IPS DF 19.7 (cell line): ENCODE results near the gene TEPSIN.

Source experiments
- DNase-seq: peaks from one replicate; pipeline ENCODE4 v3.0.0-alpha.2; 2013; ENCODE audit warnings: low read depth, low spot score

Gene TEPSIN

DNA sequence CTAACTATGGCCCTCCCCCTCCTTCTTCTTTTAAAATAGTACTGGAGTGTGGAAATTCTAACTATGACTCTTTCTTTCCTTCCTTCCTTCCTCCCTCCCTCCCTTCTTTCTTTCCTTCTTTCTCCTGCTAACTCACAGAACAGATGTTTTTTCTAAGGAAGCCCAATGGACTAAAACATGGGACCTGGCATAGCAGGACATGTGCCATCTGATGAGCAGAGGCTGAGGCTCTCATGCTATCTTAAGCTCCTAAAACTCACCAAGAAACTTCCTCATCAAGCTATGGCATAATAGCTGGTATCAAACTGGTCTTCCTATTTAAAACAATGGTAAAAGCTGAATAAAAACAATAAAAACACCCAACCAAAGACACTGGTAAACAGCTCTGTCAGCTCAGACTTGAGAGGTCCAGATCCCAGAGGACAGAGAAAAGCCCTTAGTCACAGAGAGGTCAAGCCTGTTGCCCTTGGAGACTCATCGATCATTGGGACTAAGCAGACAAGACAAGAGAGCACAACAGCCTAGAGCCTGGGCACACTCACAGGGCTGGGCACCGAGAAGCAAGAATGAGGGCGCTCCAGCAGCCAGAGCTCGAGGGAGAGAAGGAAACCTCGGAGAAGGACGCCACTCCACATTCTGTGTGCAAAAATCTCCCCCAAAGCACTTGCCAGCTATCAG lies 28.7 kb upstream of the TEPSIN start:
- DNase-seq: no peak

DNA sequence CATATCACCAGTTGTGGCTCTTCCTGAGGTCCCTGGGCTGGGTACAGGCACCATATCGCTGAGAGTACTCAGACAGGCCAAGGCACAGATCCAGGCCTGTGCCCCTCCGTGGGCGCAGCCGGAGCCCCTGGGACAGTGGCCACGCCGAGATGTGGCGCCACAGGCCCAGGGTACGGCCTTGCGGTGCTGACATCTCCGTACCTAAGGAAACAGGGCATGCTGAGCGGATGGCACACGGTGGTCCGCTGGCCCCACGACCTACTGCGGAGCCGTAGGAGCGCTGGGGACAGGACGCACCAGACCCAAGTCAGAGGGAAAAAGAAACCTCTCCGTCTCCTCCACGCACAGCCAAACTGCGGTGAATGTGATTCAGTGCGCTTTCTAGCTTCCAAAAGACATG lies 26.7 kb upstream of the TEPSIN start:
- DNase-seq: no peak

DNA sequence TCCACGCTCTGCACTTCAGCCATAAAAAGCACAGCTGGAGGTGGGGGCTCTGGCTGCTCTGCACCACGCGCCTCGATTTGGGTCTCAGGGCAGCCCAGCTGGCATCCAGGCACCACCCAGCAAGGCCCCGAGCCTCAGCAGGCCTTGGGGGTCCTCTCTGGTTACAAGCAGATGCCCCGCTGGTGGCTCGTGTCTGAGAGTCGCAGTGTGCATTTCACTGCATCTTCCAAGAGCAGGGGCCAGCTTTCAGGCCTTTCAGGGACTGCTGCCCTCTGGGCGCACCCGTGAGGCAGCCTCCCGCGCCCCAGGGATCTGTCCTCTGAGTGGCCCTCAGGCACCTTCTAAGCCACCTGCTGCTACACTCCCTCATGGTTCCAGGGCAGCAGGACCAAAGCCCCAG lies 25.8 kb upstream of the TEPSIN start:
- no peak for DNase-seq

DNA sequence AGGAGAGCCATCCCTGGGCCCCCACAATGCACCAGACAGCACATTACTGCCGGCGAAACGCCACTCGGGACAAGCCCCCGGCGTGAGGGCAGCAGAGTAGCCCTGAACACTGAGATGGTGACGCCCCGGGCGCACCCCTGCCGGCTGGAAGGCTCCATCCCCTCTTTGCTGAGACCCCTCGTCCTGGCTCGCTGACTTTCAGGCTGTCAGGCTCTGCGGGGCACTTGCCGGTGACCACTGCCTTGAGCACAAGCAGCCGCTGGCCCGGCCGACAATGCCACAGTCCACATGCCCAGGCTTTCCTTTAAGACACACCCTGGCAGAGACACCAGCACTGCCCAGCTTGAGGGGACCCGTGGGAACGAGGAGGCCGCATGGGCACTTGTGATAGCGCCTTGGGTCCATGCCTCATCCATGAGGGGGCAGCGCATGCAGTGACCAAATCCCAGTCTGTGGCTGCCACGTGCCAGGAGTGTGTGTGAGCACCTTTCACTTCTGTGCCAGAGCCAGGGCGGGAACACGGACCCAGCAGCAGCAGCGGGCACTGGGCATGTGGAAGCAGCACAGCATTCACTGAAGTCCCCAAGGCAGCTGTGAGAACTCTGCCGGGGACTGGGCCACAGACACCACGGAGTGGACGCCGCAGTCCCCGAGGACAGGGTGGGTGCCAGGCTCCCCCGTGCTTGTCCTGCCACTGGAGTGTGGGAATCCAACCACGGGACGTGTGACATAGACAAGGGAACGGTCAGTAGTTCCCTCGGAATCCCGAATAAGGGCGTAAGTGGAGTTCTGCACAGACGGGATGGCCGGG lies 24.7 kb upstream of the TEPSIN start:
- DNase-seq: no peak

DNA sequence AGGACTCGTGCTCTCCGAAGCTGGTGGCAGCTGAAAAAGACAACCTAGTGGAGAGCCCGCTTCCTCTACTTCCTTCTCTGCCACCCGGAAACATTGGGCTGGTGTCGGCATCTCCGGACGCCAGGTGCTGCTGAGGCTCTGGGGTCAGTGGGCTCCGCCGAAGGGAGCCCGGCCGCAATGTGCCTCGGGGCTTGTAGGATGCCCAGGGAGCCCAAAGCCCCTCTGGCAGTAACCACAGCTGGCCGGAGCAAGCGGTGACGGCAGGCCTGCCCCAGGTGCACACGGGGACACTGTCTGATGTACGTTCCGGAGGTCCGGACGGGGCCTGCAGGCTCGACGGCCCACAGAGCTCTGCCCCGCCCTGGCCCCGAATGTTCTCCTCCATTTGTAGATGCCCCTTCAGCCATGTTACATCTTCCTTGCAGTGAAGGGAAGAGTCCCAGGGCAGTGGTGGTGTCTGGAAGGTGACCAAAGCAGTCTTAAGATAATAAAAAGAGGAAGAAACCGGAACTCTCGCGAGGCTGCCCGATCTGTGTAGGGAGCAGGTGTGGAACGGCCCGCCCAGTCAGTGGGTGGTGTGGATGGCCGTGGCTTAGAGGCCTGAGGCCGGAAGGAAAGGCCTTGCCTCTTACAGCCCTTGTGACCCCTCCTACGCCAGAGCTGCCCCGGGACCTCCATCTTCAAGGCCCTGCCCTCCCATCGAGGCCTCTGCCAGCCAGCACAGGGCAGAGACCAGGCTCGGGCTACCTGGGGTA lies 22.9 kb upstream of the TEPSIN start:
- DNase-seq: no peak

DNA sequence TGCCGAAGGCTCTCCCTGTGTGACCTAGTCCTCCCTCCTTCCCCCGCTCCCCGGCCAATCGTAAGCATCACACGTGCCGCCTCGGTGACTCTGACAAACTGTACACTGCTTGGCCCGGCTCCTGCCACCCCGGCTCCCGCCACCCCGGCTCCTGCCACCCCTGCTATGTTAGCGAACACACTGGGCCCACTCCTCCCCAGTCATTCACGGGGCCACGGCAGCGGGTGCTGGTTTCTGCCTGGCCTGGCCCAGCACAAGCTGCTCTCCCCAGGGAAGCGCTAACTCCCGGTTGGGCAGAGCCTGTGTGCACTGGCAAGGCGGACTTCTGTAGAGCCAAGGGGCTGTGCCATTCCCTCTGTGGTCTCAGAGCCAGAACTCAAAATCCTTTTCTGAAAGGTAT lies 22.2 kb upstream of the TEPSIN start:
- no peak for DNase-seq

DNA sequence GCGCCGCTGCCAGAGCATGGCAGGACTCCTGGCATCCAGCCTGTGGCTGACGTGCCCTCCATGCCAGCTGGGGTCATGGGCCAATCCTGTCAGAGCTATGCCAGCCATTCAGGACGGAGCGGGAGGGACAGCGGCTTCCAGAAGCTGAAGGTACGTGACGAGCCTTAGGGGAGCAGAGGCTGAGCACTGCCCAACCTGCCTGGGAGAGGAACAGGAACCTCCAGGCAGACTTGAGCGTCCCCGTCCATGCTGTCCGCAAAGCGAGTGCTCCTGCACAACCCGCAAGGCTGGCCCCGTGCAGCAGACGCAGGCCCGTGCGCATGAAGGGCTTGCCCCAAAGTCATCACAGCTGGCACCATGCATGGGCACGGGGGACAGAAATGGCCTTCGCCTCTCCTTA lies 21.8 kb upstream of the TEPSIN start:
- no peak for DNase-seq

DNA sequence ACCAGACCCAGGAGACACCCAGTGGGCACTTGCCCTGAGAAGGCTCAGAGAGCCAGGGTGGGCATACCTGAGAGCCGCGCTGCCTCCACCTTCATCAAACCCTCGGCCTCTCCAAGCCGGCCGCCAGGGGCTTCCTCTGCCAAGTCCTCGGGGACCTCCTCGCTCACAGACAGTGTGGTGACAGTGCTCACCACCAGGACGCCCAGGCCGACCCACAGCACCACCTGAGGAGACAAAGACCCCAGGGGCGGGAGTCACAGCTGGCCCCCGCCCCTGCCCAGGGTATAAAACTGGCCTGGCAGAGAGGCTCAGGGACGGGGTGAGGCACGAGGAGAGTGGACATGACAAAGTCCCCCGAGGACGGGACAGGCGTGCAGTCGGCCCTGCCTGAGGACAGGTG lies 21.3 kb upstream of the TEPSIN start:
- DNase-seq: no peak

DNA sequence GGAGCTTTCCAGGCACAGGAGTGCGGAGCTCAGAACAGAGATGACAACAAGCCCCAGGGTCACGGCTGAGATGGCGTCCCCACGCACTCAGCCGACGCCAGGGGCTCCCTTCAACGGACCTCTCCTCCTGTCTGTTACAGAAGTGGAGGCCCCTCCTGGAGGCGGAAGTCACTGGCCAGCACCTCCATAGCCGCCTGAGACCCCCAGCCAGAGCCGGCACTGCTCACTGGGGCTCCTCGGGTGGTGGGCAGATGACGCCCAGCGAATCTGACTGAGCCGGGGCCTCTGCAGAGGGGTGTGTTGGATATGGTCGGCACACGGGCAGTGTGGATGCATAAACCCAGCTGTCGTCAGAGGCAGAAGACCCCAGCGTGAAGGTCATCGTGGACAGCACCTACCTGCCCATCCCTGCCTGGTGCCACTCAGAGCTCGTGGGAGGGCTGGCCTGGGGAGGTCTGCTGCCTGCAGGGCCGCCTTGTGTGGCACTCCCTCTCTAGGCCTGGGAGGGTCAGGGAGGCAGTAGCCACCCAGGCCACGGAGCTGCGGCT lies 20.3 kb upstream of the TEPSIN start:
- no peak for DNase-seq

DNA sequence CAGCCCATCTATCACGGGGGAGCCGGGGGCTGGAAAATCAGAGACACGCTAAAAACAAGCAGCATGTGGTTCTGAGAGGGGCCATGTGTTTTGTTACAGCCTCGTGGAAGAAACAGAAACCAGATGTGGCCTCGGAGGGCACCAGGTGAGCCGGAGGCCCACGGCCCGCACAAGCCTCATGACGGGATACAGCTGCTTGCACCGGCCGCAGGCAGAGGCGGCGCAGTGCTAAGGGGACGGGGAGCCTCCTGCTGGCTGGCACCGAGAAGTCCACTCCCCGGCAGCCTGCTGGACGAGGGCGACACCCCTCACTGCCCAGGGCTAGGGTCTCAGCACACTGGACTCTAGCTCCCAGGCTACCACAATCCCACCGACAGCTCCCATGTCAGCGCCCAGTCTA lies 19.4 kb upstream of the TEPSIN start:
- DNase-seq: no peak

DNA sequence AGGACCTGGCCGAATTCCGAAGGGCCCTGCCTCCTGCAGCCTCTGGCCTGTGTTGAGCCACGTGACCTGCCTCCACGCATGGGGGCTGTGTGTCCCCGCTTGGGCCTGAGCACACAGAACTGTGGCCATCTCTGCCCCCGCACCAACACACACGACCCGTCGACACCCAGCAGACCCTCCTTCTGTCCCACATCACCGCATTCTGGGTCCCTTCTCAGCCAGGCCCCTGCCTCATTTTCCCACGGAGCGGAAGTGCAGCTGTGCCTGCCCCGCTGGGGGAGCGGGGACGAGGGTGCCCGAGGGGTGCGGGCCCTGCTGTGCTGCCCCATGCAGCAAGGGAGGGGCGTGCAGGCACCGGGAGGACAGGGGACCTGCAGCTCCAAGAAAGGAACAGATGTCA lies 18.7 kb upstream of the TEPSIN start:
- DNase-seq: no peak

DNA sequence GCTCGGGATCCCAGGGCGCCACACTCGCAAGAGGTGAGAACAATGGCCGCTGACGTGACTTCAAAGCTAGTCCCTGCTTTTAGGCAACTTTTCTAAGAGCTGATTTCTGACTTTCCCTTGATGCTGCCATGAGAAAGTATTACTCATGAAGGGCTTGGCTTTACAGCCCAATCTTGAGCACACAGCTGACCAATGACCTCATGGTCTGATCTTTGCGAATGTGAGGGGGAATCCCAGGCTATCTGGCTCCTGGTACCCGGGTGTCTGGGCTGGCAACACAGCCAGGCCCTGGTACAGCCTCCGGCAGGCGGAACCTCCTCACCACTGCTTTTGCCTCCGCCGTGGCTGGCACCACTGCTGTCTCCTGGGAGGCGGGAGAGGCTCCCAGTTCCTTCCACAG lies 17.8 kb upstream of the TEPSIN start:
- no peak for DNase-seq

DNA sequence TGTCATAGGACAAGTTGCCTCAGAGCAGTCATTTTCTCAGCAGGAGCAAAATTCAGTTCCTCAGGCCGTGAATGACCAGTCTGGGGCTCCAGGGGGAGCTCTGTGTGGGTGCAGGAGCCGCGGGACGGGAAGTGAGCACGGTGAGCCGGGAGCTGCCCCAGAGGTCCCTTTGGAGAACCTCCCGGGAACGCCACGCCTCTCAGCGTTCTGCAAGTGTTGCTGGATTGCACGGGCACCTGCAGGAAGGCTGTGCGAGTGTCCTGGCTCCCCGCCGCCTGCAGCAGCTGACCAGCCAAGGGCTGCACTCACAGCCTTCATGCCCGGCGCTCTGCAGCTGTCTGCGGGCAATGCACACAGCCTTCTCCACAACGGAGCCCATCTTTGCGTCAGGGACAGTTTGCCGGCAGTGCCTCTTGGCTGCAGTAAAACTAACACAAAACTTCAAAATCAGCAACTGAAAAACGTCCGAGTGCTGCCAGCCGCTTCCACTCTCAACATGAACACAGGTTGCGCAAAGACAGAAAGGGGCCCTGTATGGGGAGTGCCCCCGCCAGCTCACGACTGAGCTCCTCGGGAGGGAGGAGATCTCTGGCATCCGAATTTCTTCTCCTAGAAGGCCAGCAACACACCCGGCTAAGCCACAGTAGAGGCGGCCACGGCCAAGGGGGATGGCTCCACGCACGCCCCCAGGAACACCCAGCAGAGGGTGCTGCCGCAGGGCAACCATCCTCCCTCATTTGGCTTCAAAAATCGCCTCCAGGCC lies 16.3 kb upstream of the TEPSIN start:
- no peak for DNase-seq

DNA sequence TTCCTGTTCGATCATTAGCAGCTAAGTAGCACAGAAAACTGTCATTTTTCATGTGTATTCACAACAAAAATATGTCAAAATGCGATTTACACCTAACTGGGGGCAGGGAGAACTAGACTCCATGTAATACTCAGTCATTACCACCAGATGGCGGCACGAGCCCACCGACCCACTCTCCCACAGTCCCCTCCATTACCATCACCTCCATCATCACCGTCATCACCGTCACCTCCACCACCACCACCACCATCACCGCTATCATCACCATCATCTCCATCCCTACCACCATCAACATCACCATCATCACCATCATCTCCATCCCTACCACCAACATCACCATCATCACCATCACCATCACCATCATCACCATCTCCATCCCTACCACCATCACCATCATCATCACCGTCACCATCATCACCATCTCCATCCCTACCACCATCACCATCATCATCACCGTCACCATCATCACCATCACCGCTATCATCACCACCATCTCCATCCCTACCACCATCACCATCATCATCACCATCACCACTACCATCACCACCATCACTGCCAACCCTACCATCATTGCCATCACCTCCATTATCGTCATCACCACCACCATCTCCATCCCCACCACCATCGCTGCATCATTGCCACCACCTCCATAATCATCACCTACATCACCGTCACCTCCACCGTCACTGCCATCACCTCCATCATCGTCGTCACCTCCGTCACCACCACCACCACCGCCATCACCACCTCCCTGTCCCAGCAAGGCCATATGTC lies 14.7 kb upstream of the TEPSIN start:
- no peak for DNase-seq

DNA sequence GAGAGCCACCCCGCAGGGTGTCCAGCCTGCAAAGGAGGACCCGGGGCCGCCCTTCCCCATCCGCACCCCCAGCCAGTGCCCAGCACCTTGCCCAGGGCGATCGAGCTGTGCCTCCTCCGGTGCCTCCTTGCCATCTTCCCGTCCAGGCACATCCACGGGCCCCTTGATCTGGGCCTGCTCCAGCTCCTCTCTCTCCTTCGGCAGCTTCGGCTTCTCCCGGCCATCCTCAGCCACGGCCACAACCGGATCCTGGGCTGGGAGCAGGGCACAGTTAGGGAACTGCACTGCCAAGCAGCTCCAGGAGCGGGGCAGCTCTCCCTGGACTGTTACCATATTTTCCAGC lies 14.1 kb upstream of the TEPSIN start:
- DNase-seq: no peak

DNA sequence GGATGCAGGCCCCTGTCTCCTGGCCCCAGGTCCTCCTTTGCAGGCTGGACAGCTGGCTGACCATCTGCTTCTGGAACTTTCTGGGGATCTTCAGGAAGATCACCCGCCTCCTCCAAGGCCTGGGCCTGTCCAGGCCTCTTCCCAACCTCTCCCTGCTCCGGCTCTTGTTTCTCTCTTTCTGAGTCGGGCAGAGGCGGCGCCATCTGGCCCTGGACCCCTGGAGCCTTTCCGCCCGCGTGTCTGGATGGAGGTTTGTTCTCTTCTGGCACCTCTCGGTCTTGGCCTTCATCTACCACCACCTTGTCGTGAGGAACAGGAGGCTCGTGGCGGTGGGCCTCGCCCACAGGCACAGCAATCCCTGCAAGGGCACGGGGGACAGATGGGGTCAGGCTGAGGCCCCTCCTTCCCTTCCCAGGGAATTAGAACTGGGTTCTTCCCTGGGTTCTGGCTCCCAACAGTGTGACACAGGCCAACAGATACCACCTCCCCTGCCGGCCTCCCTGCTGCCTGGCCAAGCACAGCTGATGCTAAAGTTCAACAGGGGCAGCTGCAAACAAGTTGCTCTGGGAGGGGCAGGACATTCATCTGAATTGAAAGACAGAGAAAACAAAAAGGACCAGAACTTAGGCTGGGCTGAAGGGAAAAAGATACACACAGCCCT lies 13.6 kb upstream of the TEPSIN start:
- no peak for DNase-seq

DNA sequence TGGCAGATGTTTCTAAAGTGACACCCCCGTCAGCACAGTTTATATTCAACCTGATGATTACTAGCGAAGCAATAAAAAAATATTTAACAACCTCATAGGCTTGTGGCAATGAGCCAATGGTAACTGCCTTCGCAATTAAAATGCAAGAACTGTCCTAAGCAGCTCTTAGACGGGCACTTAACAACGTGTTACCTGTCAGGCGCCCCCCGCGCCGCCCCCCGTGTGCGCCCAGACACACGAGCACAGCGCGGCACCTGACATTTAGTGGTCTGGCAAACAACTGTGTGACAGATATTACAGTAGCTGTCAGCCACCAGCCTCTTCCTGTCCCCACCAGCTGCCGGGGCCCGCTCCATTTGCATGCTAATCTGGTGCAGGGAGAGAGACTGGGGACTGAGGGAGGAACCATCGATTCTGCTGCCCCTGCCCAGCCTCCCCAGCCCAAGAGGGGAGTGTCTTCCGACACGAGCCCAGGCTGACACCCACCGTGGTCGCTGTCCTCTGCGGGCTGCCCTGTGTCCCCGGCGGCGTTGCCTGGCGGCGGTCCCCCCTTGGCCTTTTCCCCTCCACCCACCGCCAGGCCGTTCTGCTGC lies 12.9 kb upstream of the TEPSIN start:
- DNase-seq: no peak

DNA sequence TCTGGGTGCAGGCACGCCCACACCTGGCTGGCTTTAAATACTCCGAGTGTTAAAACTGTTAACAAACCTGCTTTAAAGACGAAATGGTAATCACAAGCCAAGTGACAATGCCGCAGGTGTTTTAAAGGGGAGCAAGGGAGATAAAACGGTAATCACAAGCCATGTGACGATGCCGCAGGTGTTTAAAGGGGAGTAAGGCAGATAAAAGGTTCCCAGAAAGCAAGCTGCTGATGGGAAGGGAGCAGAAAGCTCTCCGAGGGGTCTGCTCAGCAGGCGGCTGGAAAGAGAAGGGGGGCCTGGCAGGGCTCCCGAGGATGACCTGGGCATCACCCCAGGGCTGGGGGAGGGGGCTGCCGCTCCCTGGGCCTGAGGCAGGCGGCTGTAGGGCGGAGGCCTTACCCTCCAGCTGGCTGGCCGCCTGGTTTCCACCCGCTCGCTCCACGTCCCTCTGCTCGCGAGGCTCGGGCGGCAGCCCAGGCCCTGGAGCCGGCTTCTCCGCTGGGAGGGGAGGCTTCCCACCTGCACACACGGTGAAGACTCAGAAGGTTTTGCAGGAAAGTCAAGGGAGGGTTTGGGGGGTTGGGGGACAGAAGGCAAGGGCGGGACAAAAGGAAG lies 12.3 kb upstream of the TEPSIN start:
- no peak for DNase-seq

DNA sequence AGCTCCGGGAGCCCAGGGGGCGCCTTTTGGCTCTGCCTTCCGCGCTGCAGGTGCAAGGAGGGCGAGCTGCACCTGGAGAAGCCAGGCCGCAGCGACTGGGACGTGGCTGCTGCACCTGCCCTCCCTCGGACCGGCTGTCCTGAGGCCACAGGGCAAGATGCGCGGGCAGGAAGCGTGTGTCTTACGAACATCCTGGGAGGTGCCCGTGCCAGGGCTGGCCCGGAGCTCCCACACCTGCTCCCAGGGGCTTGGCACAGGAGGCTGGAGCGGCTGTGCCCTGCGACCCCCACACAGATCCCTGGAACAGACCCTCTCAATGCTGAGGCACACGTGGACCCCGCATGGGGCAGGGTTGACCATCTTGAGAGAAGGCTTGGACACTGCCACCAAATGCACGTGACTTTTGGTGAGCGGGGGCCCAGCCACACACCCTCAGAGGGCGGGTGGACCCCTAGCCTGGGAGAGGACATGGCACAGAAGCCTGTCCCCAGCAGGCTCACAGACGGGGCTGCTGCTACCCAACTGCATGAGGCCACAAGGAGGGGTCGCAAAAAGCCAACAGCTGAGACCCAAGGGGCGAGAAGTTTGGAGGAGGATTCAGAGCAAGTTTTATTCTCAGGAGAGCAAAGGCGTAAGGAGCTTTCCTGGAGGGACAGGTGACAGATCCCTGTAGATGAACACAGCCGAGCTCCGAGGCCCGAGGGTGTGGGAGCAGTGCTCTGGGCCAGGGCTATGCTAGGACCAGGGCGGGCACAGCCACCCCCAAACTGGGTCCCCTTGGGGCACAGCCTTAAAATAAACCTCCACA lies 11.6 kb upstream of the TEPSIN start:
- DNase-seq: no peak
